Neural cell (in vitro differentiated cells): ENCODE data around the gene KIAA1549. TPM values are rescaled to one million over a fixed set of nuclear protein-coding genes. Genes with fewer than 3 reads are reported as not detected.

Experiments used
- H2AFZ ChIP-seq: fragments of 200-600, 300-800 bp; sonication (generic), shearing (Covaris generic); 2 replicates; pipeline ENCODE4 v1.6.0; 2014; ENCODE audit warnings: low read depth, mild to moderate bottlenecking, antibody characterized with exemption, low read length, moderate library complexity
- H3F3A ChIP-seq: fragments of 200-600 bp; shearing (Covaris generic); 2 replicates; pipeline ENCODE4 v1.6.1; 2016; ENCODE audit warnings: mild to moderate bottlenecking, moderate library complexity, mixed read lengths, antibody characterized with exemption, low read length; ENCODE audit not compliant: insufficient read depth, poor library complexity, severe bottlenecking
- H3K27ac ChIP-seq: fragments of 200-600, 300-800 bp; sonication (generic), shearing (Covaris generic); 2 replicates; pipeline ENCODE4 v1.5.1; 2014; ENCODE audit warnings: mild to moderate bottlenecking, low read length, moderate library complexity
- H3K27me3 ChIP-seq: fragments of 300-800, 200-600 bp; sonication (generic), shearing (Covaris generic); 2 replicates; pipeline ENCODE4 v1.6.0; 2014; ENCODE audit warnings: mild to moderate bottlenecking, low read depth, low read length, moderate library complexity; ENCODE audit not compliant: insufficient read depth
- H3K36me3 ChIP-seq: fragments of 300-800, 200-600 bp; sonication (generic), shearing (Covaris generic); 2 replicates; pipeline ENCODE4 v1.5.1; 2014; ENCODE audit warnings: mild to moderate bottlenecking, antibody characterized with exemption, low read length, moderate library complexity; ENCODE audit not compliant: insufficient read depth
- H3K4me2 ChIP-seq: fragments of 300-800, 200-600 bp; sonication (generic), shearing (Covaris generic); 2 replicates; pipeline ENCODE4 v1.6.0; 2014; ENCODE audit warnings: mild to moderate bottlenecking, low read length
- H3K4me3 ChIP-seq: fragments of 300-800, 200-600 bp; sonication (generic), shearing (Covaris generic); 2 replicates; pipeline ENCODE4 v1.5.1; 2014; ENCODE audit warnings: mild to moderate bottlenecking, low read length, moderate library complexity
- H3K79me2 ChIP-seq: fragments of 200-600 bp; shearing (Covaris generic); replicated peaks from 2 replicates; pipeline ENCODE4 v1.6.0; 2014; ENCODE audit warnings: mild to moderate bottlenecking, low read length, moderate library complexity; ENCODE audit not compliant: insufficient read depth
- H3K9ac ChIP-seq: fragments of 300-800, 200-600 bp; sonication (generic), shearing (Covaris generic); 2 replicates; pipeline ENCODE4 v1.6.1; 2016; ENCODE audit warnings: mild to moderate bottlenecking, low read length, mixed read lengths
- H3K9me2 ChIP-seq: fragments of 200-600 bp; shearing (Covaris generic); 2 replicates; pipeline ENCODE4 v1.6.1; 2016; ENCODE audit warnings: mild to moderate bottlenecking, low read length, mixed read lengths; ENCODE audit not compliant: insufficient read depth
- H3K9me3 ChIP-seq: fragments of 200-600, 300-800 bp; sonication (generic), shearing (Covaris generic); 2 replicates; pipeline ENCODE4 v1.6.1; 2016; ENCODE audit warnings: mild to moderate bottlenecking, mixed run types, low read length, moderate library complexity, mixed read lengths
- H4K20me1 ChIP-seq: fragments of 200-600 bp; shearing (Covaris generic); 2 replicates; pipeline ENCODE4 v1.6.1; 2016; ENCODE audit warnings: mild to moderate bottlenecking, mixed run types; ENCODE audit not compliant: insufficient read depth
- EP300 ChIP-seq: fragments of 450-650 bp; conservative IDR thresholded peaks from 2 replicates; pipeline ENCODE4 v1.6.1; 2014; ENCODE audit warnings: antibody characterized with exemption, mild to moderate bottlenecking, moderate library complexity; ENCODE audit not compliant: poor library complexity, severe bottlenecking
- EZH2 ChIP-seq: fragments of 200-600, 300-800 bp; shearing (Covaris generic), sonication (generic); IDR thresholded peaks from 2 replicates; pipeline ENCODE4 v1.6.1; 2014; ENCODE audit warnings: antibody characterized with exemption, low read length, borderline replicate concordance, mild to moderate bottlenecking; ENCODE audit not compliant: insufficient read depth, poor library complexity, severe bottlenecking
- MXI1 ChIP-seq: fragments of 450-650 bp; conservative IDR thresholded peaks from 2 replicates; pipeline ENCODE4 v1.6.1; 2014; ENCODE audit warnings: antibody characterized with exemption, mild to moderate bottlenecking; ENCODE audit not compliant: poor library complexity, severe bottlenecking
- POLR2AphosphoS5 ChIP-seq: IDR thresholded peaks from 2 replicates; pipeline ENCODE4 v1.6.1; 2012
- RAD21 ChIP-seq: fragments of 450-650 bp; conservative IDR thresholded peaks from 2 replicates; pipeline ENCODE4 v1.6.1; 2014; ENCODE audit warnings: antibody characterized with exemption, mild to moderate bottlenecking, moderate library complexity
- SMC3 ChIP-seq: fragments of 450-650 bp; conservative IDR thresholded peaks from 2 replicates; pipeline ENCODE4 v1.6.1; 2014; ENCODE audit warnings: antibody characterized with exemption, mild to moderate bottlenecking, moderate library complexity; ENCODE audit not compliant: poor library complexity
- TAF1 ChIP-seq: IDR thresholded peaks from 2 replicates; pipeline ENCODE4 v1.6.1; 2012; ENCODE audit warnings: low read depth
- polyA plus RNA-seq: library from polyadenylated mRNA; depleted of rRNA; stranded (reverse); fragments of >200 nt; gene quantifications from 2 replicates; pipeline ENCODE4 v1.2.3, GENCODE V29; 2014
- TF ChIP-seq, protein P1 (sequence below): IDR thresholded peaks from 2 replicates; pipeline ENCODE4 v1.6.1; 2012; ENCODE audit warnings: borderline replicate concordance
- TF ChIP-seq, protein P2 (sequence below): fragments of 450-650 bp; IDR thresholded peaks from 2 replicates; pipeline ENCODE4 v1.5.1; 2014; ENCODE audit warnings: antibody characterized with exemption, mild to moderate bottlenecking, moderate library complexity; ENCODE audit not compliant: poor library complexity, severe bottlenecking

Gene KIAA1549
- polyA plus RNA-seq, 1 donor from 2014 or later: 14.1 TPM

DNA sequence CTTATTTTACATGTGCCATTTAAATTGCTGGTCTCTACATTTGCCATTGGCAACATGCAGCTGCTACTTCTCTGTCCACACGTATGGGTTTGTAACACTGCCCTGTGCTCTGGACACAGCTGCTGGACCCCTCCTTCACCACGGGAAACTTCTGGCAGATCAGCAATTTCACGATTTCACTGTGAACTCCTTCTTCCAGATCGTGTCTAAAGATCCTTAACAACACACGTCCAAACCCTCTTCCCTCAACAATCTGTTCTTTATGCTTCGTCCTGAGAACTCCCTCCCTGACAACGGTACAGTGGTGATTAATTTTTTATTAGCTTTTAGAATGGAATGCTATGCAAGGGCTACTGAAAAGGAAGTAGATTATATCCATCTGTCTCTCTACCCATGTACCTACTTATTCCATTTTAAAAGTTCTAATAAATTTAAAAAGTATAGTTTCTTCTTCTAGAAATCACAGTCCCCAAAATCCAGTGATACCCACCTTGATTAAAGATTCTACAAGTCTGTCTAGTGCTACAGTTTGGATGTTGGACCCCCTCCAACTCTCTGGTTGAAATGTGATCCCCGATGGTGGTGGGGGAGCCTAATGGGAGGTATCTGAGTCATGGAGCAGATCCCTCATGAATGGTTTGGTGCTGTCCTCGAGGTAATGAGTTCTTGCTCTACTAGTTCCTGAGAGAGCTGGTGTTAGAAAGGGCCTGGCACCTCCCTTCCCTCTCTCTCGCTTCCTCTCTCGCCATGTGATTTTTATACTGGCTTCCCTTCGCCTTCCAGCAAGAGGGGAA lies 81.0 kb downstream of the KIAA1549 start:
- Histone ChIP-seq H3K4me2 (no peak overlapping the region), H3K27ac (no peak overlapping the region), H3K79me2 (no peaks in the 10 kb centered on the region), H3K36me3 (peaks cover 6% of the 10 kb centered on the region), H3K9ac (no peak overlapping the region), H3F3A (no peaks in the 10 kb centered on the region), H3K9me3 (no peaks in the 10 kb centered on the region), H2AFZ (no peak overlapping the region), H4K20me1 (no peaks in the 10 kb centered on the region), H3K9me2 (no peaks in the 10 kb centered on the region), H3K27me3 (no peaks in the 10 kb centered on the region), H3K4me3 (no peak overlapping the region)
- no peak for TF ChIP-seq SMC3
- no peak for TF ChIP-seq EZH2
- TF ChIP-seq, protein P1, sequence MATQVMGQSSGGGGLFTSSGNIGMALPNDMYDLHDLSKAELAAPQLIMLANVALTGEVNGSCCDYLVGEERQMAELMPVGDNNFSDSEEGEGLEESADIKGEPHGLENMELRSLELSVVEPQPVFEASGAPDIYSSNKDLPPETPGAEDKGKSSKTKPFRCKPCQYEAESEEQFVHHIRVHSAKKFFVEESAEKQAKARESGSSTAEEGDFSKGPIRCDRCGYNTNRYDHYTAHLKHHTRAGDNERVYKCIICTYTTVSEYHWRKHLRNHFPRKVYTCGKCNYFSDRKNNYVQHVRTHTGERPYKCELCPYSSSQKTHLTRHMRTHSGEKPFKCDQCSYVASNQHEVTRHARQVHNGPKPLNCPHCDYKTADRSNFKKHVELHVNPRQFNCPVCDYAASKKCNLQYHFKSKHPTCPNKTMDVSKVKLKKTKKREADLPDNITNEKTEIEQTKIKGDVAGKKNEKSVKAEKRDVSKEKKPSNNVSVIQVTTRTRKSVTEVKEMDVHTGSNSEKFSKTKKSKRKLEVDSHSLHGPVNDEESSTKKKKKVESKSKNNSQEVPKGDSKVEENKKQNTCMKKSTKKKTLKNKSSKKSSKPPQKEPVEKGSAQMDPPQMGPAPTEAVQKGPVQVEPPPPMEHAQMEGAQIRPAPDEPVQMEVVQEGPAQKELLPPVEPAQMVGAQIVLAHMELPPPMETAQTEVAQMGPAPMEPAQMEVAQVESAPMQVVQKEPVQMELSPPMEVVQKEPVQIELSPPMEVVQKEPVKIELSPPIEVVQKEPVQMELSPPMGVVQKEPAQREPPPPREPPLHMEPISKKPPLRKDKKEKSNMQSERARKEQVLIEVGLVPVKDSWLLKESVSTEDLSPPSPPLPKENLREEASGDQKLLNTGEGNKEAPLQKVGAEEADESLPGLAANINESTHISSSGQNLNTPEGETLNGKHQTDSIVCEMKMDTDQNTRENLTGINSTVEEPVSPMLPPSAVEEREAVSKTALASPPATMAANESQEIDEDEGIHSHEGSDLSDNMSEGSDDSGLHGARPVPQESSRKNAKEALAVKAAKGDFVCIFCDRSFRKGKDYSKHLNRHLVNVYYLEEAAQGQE: no peak
- TF ChIP-seq MXI1: no peak
- no peak for TF ChIP-seq POLR2AphosphoS5
- TF ChIP-seq RAD21: no peak
- no peak for TF ChIP-seq TAF1
- TF ChIP-seq, protein P2, sequence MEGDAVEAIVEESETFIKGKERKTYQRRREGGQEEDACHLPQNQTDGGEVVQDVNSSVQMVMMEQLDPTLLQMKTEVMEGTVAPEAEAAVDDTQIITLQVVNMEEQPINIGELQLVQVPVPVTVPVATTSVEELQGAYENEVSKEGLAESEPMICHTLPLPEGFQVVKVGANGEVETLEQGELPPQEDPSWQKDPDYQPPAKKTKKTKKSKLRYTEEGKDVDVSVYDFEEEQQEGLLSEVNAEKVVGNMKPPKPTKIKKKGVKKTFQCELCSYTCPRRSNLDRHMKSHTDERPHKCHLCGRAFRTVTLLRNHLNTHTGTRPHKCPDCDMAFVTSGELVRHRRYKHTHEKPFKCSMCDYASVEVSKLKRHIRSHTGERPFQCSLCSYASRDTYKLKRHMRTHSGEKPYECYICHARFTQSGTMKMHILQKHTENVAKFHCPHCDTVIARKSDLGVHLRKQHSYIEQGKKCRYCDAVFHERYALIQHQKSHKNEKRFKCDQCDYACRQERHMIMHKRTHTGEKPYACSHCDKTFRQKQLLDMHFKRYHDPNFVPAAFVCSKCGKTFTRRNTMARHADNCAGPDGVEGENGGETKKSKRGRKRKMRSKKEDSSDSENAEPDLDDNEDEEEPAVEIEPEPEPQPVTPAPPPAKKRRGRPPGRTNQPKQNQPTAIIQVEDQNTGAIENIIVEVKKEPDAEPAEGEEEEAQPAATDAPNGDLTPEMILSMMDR: no peak
- TF ChIP-seq EP300: no peak

DNA sequence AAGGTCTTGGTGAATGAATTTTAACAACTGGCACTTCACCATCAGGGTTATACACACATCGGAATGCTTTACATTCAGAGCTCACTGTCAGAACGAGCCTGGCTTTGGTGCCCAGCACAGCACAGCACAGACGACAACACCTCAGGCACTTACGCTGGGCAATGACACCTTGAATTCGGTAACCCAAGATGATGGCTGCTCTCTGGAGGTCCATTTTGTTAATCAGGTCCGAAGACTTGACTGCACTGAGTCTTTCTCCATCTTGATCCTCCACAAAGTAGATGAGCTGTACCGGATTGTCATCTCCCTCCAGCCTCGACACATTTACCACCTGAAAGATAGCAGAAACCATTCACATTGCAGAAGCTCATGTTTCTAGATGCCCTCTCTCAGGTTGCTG lies 82.4 kb downstream of the KIAA1549 start:
- no peaks in the 10 kb centered on the region for H3F3A ChIP-seq
- no peak overlapping the region for H3K27ac ChIP-seq
- no peak for TF ChIP-seq RAD21
- TF ChIP-seq POLR2AphosphoS5: no peak
- TF ChIP-seq, protein P2: no peak
- TF ChIP-seq EP300: no peak
- TF ChIP-seq, protein P1: no peak
- TF ChIP-seq EZH2: no peak
- TF ChIP-seq SMC3: no peak
- no peak for TF ChIP-seq MXI1
- no peak for TF ChIP-seq TAF1
- no peak overlapping the region for H3K4me2 ChIP-seq
- no peak overlapping the region for H3K4me3 ChIP-seq
- H3K9me2 ChIP-seq: no peaks in the 10 kb centered on the region
- no peaks in the 10 kb centered on the region for H3K79me2 ChIP-seq
- peaks cover 6% of the 10 kb centered on the region for H3K36me3 ChIP-seq
- no peaks in the 10 kb centered on the region for H3K9me3 ChIP-seq
- H3K9ac ChIP-seq: no peak overlapping the region
- no peak overlapping the region for H2AFZ ChIP-seq
- H3K27me3 ChIP-seq: no peaks in the 10 kb centered on the region
- no peaks in the 10 kb centered on the region for H4K20me1 ChIP-seq
